Omental fat pad (tissue), 4 donors: Measurements from ENCODE around the gene ROBO4. TPM values are rescaled to one million over a fixed set of nuclear protein-coding genes. Genes with fewer than 3 reads are reported as not detected.

Experiments
- ATAC-seq: fragments of 150-250 bp; one replicate; pipeline ENCODE4 v1.9.1; 2016; ENCODE audit warnings: mild to moderate bottlenecking, moderate library complexity; ENCODE audit not compliant: low FRiP score
- DNase-seq: peaks from one replicate; pipeline ENCODE4 v3.0.0-alpha.2; 2019; ENCODE audit warnings: low spot score
- CTCF ChIP-seq, 3 donors: fragments of 450-650 bp; IDR thresholded peaks; one replicate each; pipeline ENCODE4 v1.5.1; 2016 to 2017; ENCODE audit warnings: antibody characterized with exemption in 3 of 3, mild to moderate bottlenecking in 3 of 3, moderate library complexity in 2 of 3
- total RNA-seq, 4 donors: library from RNA; depleted of rRNA; stranded (reverse); fragments of >200 nt; gene quantifications; one replicate each; pipeline ENCODE4 v1.1.0, GENCODE V29; 2016

ROBO4 gene
- total RNA-seq, 4 donors from 2014 or later = 31.7 to 152 (median 75.2) TPM

GRCh38 chr11:124930799-124931198, 33.1 kb upstream of the ROBO4 start:
- no peak for DNase-seq
- TF ChIP-seq CTCF (IDR thresholded peaks at IDR 0.05) = no peak
- no peak for ATAC-seq

- DNase-seq (no peak), ATAC-seq (no peak)
- TF ChIP-seq CTCF (IDR thresholded peaks at IDR 0.05) = no peak
Observed at GRCh38 chr11:124928942-124929665, 31.4 kb upstream of the ROBO4 start.

- no peak for TF ChIP-seq CTCF (IDR thresholded peaks at IDR 0.05)
- ATAC-seq = no peak
- DNase-seq = no peak
Observed at GRCh38 chr11:124923296-124923695, 25.6 kb upstream of the ROBO4 start.

GRCh38 chr11:124922831-124923230, 25.2 kb upstream of the ROBO4 start:
- no peak for TF ChIP-seq CTCF (IDR thresholded peaks at IDR 0.05)
- ATAC-seq (no peak), DNase-seq (no peak)

- no peak for TF ChIP-seq CTCF (IDR thresholded peaks at IDR 0.05)
- ATAC-seq (peak; percentile 60), DNase-seq (no peak)
Observed at GRCh38 chr11:124920870-124921609, 23.4 kb upstream of the ROBO4 start.

- DNase-seq = no peak
- ATAC-seq = no peak
- TF ChIP-seq CTCF (IDR thresholded peaks at IDR 0.05) = no peak
Observed at GRCh38 chr11:124920356-124920755, 22.7 kb upstream of the ROBO4 start.

GRCh38 chr11:124919898-124920297, 22.2 kb upstream of the ROBO4 start:
- no peak for TF ChIP-seq CTCF (IDR thresholded peaks at IDR 0.05)
- DNase-seq = no peak
- ATAC-seq = no peak
